Measurements from ENCODE around the gene SHQ1.

The SHQ1 gene

GRCh38 chr3:72829701-72830100, 18.5 kb downstream of the SHQ1 start:
- Histone ChIP-seq H3K4me2 (ENCODE audit: low read length) (no peak overlapping the region), H3K27ac (ENCODE audit: low read depth, low read length, poor library complexity, severe bottlenecking) (no peak overlapping the region), H2AFZ (ENCODE audit: low read length) (no peak overlapping the region), H3K9ac (ENCODE audit: low read length) (no peak overlapping the region), H3K9me3 (ENCODE audit: low read length) (no peaks in the 10 kb centered on the region), H4K20me1 (ENCODE audit: insufficient read depth, low read length) (no peaks in the 10 kb centered on the region), H3K4me3 (ENCODE audit: low read depth, low read length, poor library complexity, severe bottlenecking) (no peak overlapping the region), H3F3A (ENCODE audit: insufficient read depth, low read length) (no peaks in the 10 kb centered on the region; the same call in 1 of the 2 replicates), H3K9me2 (ENCODE audit: low read depth, low read length) (no peaks in the 10 kb centered on the region), H3K36me3 (ENCODE audit: insufficient read depth, low read length) (peaks cover 30% of the 10 kb centered on the region), H3K79me2 (ENCODE audit: insufficient read depth, low read length) (no peaks in the 10 kb centered on the region), H3K27me3 (ENCODE audit: insufficient read depth, low read length) (no peaks in the 10 kb centered on the region), H3K4me1 (ENCODE audit: insufficient read depth, low read length, severe bottlenecking) (no peaks in the 10 kb centered on the region)
- TF ChIP-seq EZH2 (IDR thresholded peaks at IDR 0.05; ENCODE audit: borderline replicate concordance, low read length), result no peak
- TF ChIP-seq, protein P1, sequence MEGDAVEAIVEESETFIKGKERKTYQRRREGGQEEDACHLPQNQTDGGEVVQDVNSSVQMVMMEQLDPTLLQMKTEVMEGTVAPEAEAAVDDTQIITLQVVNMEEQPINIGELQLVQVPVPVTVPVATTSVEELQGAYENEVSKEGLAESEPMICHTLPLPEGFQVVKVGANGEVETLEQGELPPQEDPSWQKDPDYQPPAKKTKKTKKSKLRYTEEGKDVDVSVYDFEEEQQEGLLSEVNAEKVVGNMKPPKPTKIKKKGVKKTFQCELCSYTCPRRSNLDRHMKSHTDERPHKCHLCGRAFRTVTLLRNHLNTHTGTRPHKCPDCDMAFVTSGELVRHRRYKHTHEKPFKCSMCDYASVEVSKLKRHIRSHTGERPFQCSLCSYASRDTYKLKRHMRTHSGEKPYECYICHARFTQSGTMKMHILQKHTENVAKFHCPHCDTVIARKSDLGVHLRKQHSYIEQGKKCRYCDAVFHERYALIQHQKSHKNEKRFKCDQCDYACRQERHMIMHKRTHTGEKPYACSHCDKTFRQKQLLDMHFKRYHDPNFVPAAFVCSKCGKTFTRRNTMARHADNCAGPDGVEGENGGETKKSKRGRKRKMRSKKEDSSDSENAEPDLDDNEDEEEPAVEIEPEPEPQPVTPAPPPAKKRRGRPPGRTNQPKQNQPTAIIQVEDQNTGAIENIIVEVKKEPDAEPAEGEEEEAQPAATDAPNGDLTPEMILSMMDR (IDR thresholded peaks at IDR 0.05; ENCODE audit: low read length), result no peak

- H3K27me3 ChIP-seq (ENCODE audit: insufficient read depth, low read length), result no peaks in the 10 kb centered on the region
- H3F3A ChIP-seq (ENCODE audit: insufficient read depth, low read length), result no peaks in the 10 kb centered on the region
- TF ChIP-seq, protein P1 (IDR thresholded peaks at IDR 0.05; ENCODE audit: low read length), result no peak
- TF ChIP-seq EZH2 (IDR thresholded peaks at IDR 0.05; ENCODE audit: borderline replicate concordance, low read length), result no peak
- H3K79me2 ChIP-seq (ENCODE audit: insufficient read depth, low read length), result no peaks in the 10 kb centered on the region
- no peak overlapping the region for H3K4me3 ChIP-seq (ENCODE audit: low read depth, low read length, poor library complexity, severe bottlenecking)
- H3K36me3 ChIP-seq (ENCODE audit: insufficient read depth, low read length), result peaks cover 14% of the 10 kb centered on the region; the same call in 1 of the 2 replicates
- H2AFZ ChIP-seq (ENCODE audit: low read length), result no peak overlapping the region
- peak overlapping the region; percentile 3; the same call in 1 of the 2 replicates for H3K4me2 ChIP-seq (ENCODE audit: low read length)
- no peaks in the 10 kb centered on the region for H3K9me2 ChIP-seq (ENCODE audit: low read depth, low read length)
- no peaks in the 10 kb centered on the region for H4K20me1 ChIP-seq (ENCODE audit: insufficient read depth, low read length)
- no peaks in the 10 kb centered on the region for H3K9me3 ChIP-seq (ENCODE audit: low read length)
- no peak overlapping the region for H3K9ac ChIP-seq (ENCODE audit: low read length)
- peaks cover 30% of the 10 kb centered on the region for H3K4me1 ChIP-seq (ENCODE audit: insufficient read depth, low read length, severe bottlenecking)
- H3K27ac ChIP-seq (ENCODE audit: low read depth, low read length, poor library complexity, severe bottlenecking), result peak overlapping the region; percentile 45
These were observed 27.0 kb downstream of the SHQ1 start for GRCh38 chr3:72821161-72821781.

DNA sequence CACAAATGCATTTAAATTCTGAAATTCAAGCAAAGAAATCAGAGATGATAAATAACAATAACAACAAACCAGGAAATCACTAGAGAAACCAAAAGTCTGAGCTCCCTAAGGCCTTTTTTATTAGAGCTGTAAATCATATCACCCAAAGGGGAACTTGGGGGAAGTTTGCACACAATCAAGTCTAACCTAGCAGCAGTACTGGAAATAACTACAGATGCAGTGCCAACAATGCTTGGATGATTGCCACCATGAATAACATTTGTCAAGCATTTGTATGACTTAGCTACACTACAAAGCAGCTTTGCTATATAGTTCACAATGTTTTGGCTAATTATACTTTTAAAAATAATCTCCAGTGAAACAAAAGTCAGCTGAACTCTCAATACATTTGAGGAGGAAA, 27.8 kb downstream of the SHQ1 start:
- Histone ChIP-seq H3K79me2 (ENCODE audit: insufficient read depth, low read length) (no peaks in the 10 kb centered on the region), H3K27me3 (ENCODE audit: insufficient read depth, low read length) (no peaks in the 10 kb centered on the region), H3K36me3 (ENCODE audit: insufficient read depth, low read length) (peaks cover 23% of the 10 kb centered on the region), H3K4me1 (ENCODE audit: insufficient read depth, low read length, severe bottlenecking) (peaks cover 30% of the 10 kb centered on the region), H4K20me1 (ENCODE audit: insufficient read depth, low read length) (no peaks in the 10 kb centered on the region), H3K9me3 (ENCODE audit: low read length) (no peaks in the 10 kb centered on the region), H3K9ac (ENCODE audit: low read length) (no peak overlapping the region), H2AFZ (ENCODE audit: low read length) (no peak overlapping the region), H3K4me2 (ENCODE audit: low read length) (no peak overlapping the region), H3K27ac (ENCODE audit: low read depth, low read length, poor library complexity, severe bottlenecking) (no peak overlapping the region), H3K9me2 (ENCODE audit: low read depth, low read length) (no peaks in the 10 kb centered on the region), H3F3A (ENCODE audit: insufficient read depth, low read length) (no peaks in the 10 kb centered on the region), H3K4me3 (ENCODE audit: low read depth, low read length, poor library complexity, severe bottlenecking) (no peak overlapping the region)
- TF ChIP-seq, protein P1 (IDR thresholded peaks at IDR 0.05; ENCODE audit: low read length), result no peak
- no peak for TF ChIP-seq EZH2 (IDR thresholded peaks at IDR 0.05; ENCODE audit: borderline replicate concordance, low read length)
